ENCODE results near the gene OBSL1. TPM values are rescaled to one million over a fixed set of nuclear protein-coding genes. Genes with fewer than 3 reads are reported as not detected.

Gene OBSL1
- total and polyA plus RNA-seq, 7 donors = 10.3 to 134 (median 38.7) TPM

- Histone ChIP-seq H3K4me1 (peaks cover 2% of the 10 kb centered on the region), H3K36me3 (ENCODE audit: insufficient read depth in 1 of 2, low read depth in 1 of 2) (peaks cover 0 to 70% of the 10 kb centered on the region in 2 donors), H3K4me3 (no peak overlapping the region), H3K9me3 (no peaks in the 10 kb centered on the region), H3K27ac (no peak overlapping the region), H3K27me3 (ENCODE audit: insufficient read depth in 3 of 3, low read length in 2 of 3) (no peaks in the 10 kb centered on the region)
- TF ChIP-seq CTCF (IDR thresholded peaks at IDR 0.05) = no peak
- WGBS, 3 donors = 91 to 92% (median 92%) methylated on average over 19 to 25 of the region's 25 CpGs
- intact Hi-C loops (cut with DNase I) = no loop called here
- ATAC-seq (no peak), DNase-seq (peak in 1 of 2 donors; percentile 45)
These were observed 13.3 kb downstream of the OBSL1 start for GRCh38 chr2:219557791-219558785.

GRCh38 chr2:219557320-219557719 lies 14.0 kb downstream of the OBSL1 start:
- Histone ChIP-seq H3K9me3 (no peaks in the 10 kb centered on the region), H3K27me3 (ENCODE audit: insufficient read depth in 3 of 3, low read length in 2 of 3) (no peaks in the 10 kb centered on the region), H3K27ac (no peak overlapping the region), H3K4me3 (no peak overlapping the region), H3K4me1 (peaks cover 7% of the 10 kb centered on the region), H3K36me3 (ENCODE audit: insufficient read depth in 1 of 2, low read depth in 1 of 2) (peaks cover 0 to 62% of the 10 kb centered on the region in 2 donors)
- intact Hi-C loops (cut with DNase I) = no loop called here
- no peak for DNase-seq
- WGBS, 3 donors = 90 to 93% (median 92%) methylated on average over 14 to 21 of the region's 21 CpGs
- no peak for TF ChIP-seq CTCF (IDR thresholded peaks at IDR 0.05)
- no peak for ATAC-seq

DNA sequence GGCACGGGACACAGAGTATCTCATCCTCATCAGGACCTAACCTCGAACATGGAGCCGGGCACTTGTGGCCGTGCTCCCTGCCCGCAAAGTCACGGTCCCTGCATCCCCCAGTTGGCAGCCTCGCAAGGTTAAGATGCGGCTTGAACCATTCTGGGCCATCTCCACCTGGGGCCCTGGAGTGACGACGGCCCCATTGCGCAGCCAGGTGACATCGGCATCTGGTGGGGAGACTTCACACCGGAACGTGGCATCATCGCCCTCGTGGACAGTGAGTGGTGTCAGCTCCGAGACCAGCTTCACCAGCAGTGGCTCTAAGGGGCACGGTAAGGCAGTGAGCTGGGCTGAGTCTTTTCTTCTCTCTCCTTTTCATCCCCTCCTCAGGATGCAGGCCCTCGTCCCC lies 14.9 kb downstream of the OBSL1 start:
- 91 to 92% (median 92%) methylated on average over 19 of the region's 19 CpGs for WGBS, 3 donors
- intact Hi-C loops (cut with DNase I) = no loop called here
- ATAC-seq (no peak), DNase-seq (no peak)
- H3K36me3 ChIP-seq (ENCODE audit: insufficient read depth in 1 of 2, low read depth in 1 of 2) = peaks cover 0 to 53% of the 10 kb centered on the region in 2 donors
- no peak overlapping the region for H3K27ac ChIP-seq
- no peaks in the 10 kb centered on the region for H3K27me3 ChIP-seq (ENCODE audit: insufficient read depth in 3 of 3, low read length in 2 of 3)
- H3K9me3 ChIP-seq = no peaks in the 10 kb centered on the region
- H3K4me1 ChIP-seq = peaks cover 10% of the 10 kb centered on the region
- H3K4me3 ChIP-seq = no peak overlapping the region
- no peak for TF ChIP-seq CTCF (IDR thresholded peaks at IDR 0.05)

- Histone ChIP-seq H3K27ac (no peak overlapping the region), H3K36me3 (ENCODE audit: insufficient read depth in 1 of 2, low read depth in 1 of 2) (peaks cover 0 to 48% of the 10 kb centered on the region in 2 donors), H3K9me3 (no peaks in the 10 kb centered on the region), H3K4me1 (peaks cover 10% of the 10 kb centered on the region), H3K27me3 (ENCODE audit: insufficient read depth in 3 of 3, low read length in 2 of 3) (no peaks in the 10 kb centered on the region), H3K4me3 (no peak overlapping the region)
- TF ChIP-seq CTCF (IDR thresholded peaks at IDR 0.05) = no peak
- ATAC-seq = no peak
- intact Hi-C loops (cut with DNase I) = no loop called here
- peak in 1 of 2 donors; percentile 40 for DNase-seq
- WGBS, 3 donors = 92 to 95% (median 93%) methylated on average over 20 of the region's 20 CpGs
These were observed 15.4 kb downstream of the OBSL1 start for GRCh38 chr2:219555956-219556355.

Measured in psoas muscle (tissue), 8 donors.